ENCODE data around the gene TRIM25. TPM values are rescaled to one million over a fixed set of nuclear protein-coding genes. Genes with fewer than 3 reads are reported as not detected.

The TRIM25 gene
- total and polyA plus RNA-seq, 2 of the 8 experiments (the other 6 are each of a cell fraction or from before 2014, with no cell fraction given) = 16.6 to 38.9 TPM

- Histone ChIP-seq H3K23ac (ENCODE audit: insufficient read length) (no peak overlapping the region), H4K20me1 (replicated peaks in 1 of 2; ENCODE audit: control insufficient read depth in 1 of 2, insufficient read depth in 2 of 2, low read length in 2 of 2) (no peaks in the 10 kb centered on the region), H3K4ac (replicated peaks; ENCODE audit: insufficient read length, low read depth, low read length) (no peak overlapping the region), H3K4me1 (replicated peaks in 1 of 4; ENCODE audit: control insufficient read depth in 3 of 4, insufficient read depth in 4 of 4, low read length in 3 of 4) (peaks cover 0 to 2% (median 0%) of the 10 kb centered on the region in 4 experiments; a peak in 1 of 7 replicates), H3K9me3 (ENCODE audit: insufficient read depth in 2 of 2, low read depth in 1 of 2, low read length in 1 of 2) (no peaks in the 10 kb centered on the region), H3K9ac (replicated peaks in 1 of 4; ENCODE audit: extremely low read depth in 1 of 4, low read depth in 3 of 4, low read length in 3 of 4) (no peak overlapping the region), H3K4me2 (ENCODE audit: insufficient read depth in 1 of 2, low read depth in 2 of 2, low read length in 2 of 2) (no peak overlapping the region), H3K4me3 (ENCODE audit: extremely low read depth in 1 of 4, insufficient read depth in 2 of 4, low read depth in 3 of 4, low read length in 4 of 4) (no peak overlapping the region), H3K27ac (ENCODE audit: low read depth, low read length) (no peak overlapping the region), H3K56ac (replicated peaks; ENCODE audit: insufficient read length, low read depth, low read length) (no peak overlapping the region), H3K14ac (ENCODE audit: insufficient read length) (no peak overlapping the region), H4K5ac (ENCODE audit: insufficient read length, low read depth, low read length) (no peak overlapping the region), H4K8ac (ENCODE audit: extremely low read depth, insufficient read depth, low read length) (no peak overlapping the region), H2BK120ac (replicated peaks; ENCODE audit: low read depth, low read length) (no peak overlapping the region), H3K79me1 (ENCODE audit: low read depth, low read length) (no peaks in the 10 kb centered on the region), H3K36me3 (ENCODE audit: control insufficient read depth in 2 of 4, insufficient read depth in 4 of 4, low read length in 3 of 4) (no peaks in the 10 kb centered on the region), H2BK20ac (ENCODE audit: low read length) (no peak overlapping the region), H4K91ac (replicated peaks; ENCODE audit: insufficient read length, low read length) (no peak overlapping the region), H2BK15ac (ENCODE audit: low read length) (no peak overlapping the region), H3K27me3 (replicated peaks in 1 of 4; ENCODE audit: control insufficient read depth in 3 of 4, extremely low read depth in 1 of 4, insufficient read depth in 3 of 4, low read length in 3 of 4) (no peaks in the 10 kb centered on the region), H2BK12ac (ENCODE audit: low read depth, low read length) (no peak overlapping the region), H3K23me2 (ENCODE audit: low read depth, low read length) (no peaks in the 10 kb centered on the region), H3K18ac (ENCODE audit: extremely low read depth, low read length) (no peak overlapping the region), H2BK5ac (ENCODE audit: low read depth, low read length) (no peak overlapping the region), H2AFZ (ENCODE audit: low read length) (no peak overlapping the region), H2AK5ac (ENCODE audit: low read depth, low read length) (no peak overlapping the region), H3K79me2 (ENCODE audit: control insufficient read depth in 1 of 2, insufficient read depth in 2 of 2, low read length in 2 of 2) (no peaks in the 10 kb centered on the region)
- CTCF ChIA-PET (ENCODE audit: partially characterized antibody) = interaction anchor here (0.6 to 1.7 kb wide), 3 partner anchors 20 to 1264 kb away, joined by 3 to 4 read pairs (median 3); no protein-coding TSS in a partner anchor
- 88% methylated on average over 4 of the region's 4 CpGs; no CpG with 5 or more reads in 1 of the 2 experiments for WGBS, 2 experiments (ENCODE audit: extremely low coverage in 1 of 2, insufficient coverage in 1 of 2, insufficient read length in 1 of 2, insufficient replicate concordance in 2 of 2, low coverage in 1 of 2, low lambda C conversion rate in 2 of 2, missing lambda C conversion rate in 1 of 2)
- POLR2A ChIA-PET (ENCODE audit: partially characterized antibody) = interaction anchor here (0.5 to 1.5 kb wide), 2 partner anchors 11 to 20 kb away, joined by 3 to 6 read pairs; no protein-coding TSS in a partner anchor
- DNase-seq (ENCODE audit: low read depth in 1 of 2, low spot score in 2 of 2) (no peak), FAIRE-seq (no peak)
- no peak for TF ChIP-seq POLR2A (IDR thresholded peaks at IDR 0.05; ENCODE audit: control extremely low read depth in 1 of 2, low read depth in 2 of 2, low read length in 2 of 2)
- no peak for TF ChIP-seq CTCF (IDR thresholded peaks at IDR 0.05; ENCODE audit: control extremely low read depth in 1 of 3, insufficient read depth in 1 of 3, low read depth in 1 of 3, low read length in 3 of 3)
- no peak for TF ChIP-seq HDAC2 (IDR thresholded peaks at IDR 0.05; ENCODE audit: borderline replicate concordance in 1 of 2, low read depth in 2 of 2, low read length in 2 of 2)
- TF ChIP-seq KDM1A (IDR thresholded peaks at IDR 0.05; ENCODE audit: borderline replicate concordance, low read length) = no peak
Measured at GRCh38 chr17:56870081-56870651, 43.7 kb downstream of the TRIM25 start.

Measured in H1 (cell line).